CD4-positive, alpha-beta T cell treated with Interleukin-6 at 100 ng/mL for 8 hours (primary cell): ENCODE data around the gene CFAP65.

Experiments used
- DNase-seq: peaks from one replicate; pipeline ENCODE4 v3.0.0-alpha.2; 2020; ENCODE audit warnings: mixed read lengths, low spot score

CFAP65 gene

DNA sequence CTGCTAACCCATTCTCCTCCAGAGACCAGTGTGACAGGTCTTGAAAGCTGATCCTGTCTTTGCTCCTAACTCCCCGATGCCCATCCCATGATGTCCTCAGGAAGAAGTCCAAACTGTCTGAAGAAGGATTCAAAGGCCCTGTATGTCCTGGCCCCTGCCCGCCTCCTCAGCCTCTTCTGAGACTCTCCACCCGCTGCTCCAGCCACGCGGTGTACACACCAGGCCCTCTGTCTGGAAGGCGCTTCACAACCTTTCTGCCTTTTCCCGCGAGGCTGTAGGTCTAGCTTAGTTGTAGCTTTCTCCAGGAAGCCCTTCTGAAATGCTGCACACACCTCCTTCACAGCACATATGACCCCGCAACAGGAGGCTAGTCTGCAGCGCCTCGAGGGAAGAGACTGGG is 24.6 kb downstream of the CFAP65 start:
- DNase-seq, result no peak

DNA sequence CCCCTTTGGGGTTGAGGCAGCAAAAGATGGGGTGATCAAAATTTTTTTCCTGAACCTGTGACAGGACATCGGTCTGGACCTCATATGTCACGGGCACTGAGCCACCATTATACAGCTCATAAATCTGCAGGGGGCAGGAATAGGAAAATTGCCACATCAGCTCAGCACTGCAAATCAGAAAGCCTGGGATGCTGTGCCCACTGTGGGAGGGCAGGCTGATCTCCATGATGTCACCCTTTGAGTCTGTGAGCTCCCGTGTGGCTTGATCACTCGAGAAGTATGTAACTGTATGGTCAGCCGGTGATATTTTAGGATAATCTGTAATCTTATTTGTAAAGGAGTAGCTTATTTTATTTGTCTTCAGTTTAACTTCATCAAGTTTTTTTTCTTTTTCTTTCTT is 30.4 kb downstream of the CFAP65 start:
- DNase-seq, result no peak

DNA sequence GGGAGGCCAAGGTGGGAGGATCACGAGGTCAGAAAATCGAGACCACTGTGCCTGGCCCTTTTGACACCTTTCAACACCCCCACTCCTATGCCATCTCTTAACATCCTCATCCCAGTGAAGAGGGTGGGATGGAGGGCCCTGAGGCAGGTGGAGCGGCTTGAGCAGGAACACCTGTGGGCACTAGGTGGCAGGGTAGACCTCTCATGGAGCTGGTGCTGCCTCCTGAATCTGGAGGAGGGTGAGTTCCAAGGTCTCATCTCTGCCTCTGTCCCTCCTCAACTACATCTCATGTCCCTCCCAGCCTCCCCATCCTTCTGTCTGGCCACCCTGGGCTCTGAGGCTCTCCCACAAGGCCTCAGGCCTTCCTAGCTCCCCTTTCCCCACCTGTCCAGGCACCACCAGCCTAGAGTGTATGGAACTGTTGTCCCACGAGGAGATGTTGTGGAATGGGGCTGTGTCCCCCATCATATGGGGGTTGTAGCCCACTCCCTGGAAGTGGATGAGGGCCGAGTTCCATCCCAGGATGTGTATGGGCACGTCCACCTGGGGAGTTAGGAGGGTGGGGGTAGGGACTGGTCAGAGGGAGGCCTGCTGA is 31.1 kb downstream of the CFAP65 start:
- no peak for DNase-seq

DNA sequence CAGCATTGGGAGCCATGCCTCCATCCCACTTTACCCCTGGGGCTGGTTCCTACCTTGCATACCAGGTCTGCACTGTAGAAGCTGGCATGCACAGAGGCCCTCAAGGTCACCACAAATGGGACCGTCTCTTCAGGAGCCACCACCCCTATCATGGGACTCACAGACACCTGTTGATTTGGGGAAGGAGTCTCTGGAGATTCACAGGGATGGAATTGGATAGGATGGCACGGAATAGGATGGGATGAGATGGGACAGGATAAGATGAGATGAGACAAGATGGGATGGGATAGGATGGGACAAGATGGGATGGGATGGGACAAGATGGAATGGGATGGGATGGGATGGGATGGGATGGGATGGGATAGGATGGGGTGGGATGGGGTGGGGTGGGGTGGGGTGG is 32.0 kb downstream of the CFAP65 start:
- no peak for DNase-seq

DNA sequence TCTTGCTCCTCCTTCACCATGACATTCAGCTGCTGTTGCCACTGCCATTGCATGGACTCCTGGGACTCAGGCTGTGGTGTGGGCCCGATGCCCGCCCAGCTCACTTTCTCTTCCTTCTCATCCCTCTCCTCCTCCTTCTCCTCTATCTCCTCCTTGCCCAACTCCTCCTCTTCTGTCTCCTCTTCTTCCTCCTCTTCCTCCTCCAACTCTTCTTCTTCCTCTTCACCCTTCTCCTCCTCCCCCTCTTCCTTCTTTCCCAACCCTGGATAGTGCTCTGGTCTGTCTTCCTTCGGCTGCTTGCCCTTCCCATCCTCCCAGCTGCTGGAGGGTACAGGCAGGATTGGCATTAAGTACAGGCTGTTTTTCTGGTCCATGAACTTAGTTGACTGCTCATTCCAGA is 37.3 kb downstream of the CFAP65 start:
- DNase-seq, result no peak

DNA sequence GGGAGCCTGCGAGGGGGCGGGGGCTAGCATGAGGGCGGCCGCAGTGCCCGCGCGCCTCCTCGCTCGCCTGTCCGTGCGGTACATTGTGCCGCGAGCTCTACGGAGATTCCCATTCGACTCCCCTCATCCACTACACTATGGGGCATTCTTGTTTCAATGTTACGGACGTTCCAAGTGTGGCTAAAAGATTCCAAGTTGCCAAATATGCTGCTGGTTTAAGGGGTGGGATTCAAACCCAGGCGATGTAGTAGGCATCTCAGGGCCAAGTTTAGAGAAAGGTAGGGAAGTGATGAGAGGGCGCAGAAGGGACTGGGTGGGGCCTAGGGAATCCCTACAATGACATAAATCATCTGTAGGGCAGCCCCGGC is 38.1 kb downstream of the CFAP65 start:
- no peak for DNase-seq

DNA sequence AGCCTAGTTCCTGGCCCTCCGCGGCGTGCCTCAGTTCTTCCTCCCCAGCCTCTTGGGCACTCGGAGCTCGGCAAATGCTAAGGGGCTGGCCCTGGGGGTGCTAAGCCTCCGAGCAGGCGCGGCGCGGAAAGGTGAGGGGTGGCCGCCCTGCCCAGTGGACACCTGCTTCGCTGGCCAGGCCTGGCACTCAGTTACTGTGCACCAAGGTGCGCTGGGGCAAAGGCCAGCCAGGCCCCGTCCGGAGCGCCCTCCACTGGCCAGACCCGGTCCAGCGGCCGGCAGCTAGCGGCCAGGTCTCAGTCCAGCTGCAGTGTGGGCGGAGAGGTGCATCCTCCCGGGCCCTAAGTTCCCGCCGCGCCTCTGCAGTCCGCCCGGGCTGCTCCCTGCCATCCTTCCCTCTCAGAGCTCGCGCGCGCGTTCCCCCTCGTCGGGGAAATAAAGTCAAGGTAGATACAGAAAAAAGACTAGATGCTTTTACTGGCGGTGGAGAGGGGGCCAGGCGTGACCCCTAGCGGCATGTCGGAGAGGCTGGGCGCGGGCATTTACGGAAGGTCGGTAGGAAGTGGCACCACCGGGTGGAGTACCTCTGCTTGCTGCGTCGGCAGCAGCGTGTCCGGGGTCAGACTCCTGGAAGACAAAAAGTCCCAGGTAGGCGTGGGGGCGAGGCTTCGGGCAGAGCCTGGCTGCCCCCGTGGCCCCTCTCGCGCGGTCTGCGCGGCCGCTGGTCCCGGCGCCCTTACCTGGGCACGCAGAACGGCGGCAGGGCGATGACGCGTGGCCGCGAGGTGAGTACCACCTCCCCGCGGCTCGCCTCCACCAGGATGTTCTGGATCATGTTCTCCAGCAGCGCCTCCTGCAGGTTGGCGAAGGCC is 38.7 kb downstream of the CFAP65 start:
- DNase-seq, result peak; percentile 14

DNA sequence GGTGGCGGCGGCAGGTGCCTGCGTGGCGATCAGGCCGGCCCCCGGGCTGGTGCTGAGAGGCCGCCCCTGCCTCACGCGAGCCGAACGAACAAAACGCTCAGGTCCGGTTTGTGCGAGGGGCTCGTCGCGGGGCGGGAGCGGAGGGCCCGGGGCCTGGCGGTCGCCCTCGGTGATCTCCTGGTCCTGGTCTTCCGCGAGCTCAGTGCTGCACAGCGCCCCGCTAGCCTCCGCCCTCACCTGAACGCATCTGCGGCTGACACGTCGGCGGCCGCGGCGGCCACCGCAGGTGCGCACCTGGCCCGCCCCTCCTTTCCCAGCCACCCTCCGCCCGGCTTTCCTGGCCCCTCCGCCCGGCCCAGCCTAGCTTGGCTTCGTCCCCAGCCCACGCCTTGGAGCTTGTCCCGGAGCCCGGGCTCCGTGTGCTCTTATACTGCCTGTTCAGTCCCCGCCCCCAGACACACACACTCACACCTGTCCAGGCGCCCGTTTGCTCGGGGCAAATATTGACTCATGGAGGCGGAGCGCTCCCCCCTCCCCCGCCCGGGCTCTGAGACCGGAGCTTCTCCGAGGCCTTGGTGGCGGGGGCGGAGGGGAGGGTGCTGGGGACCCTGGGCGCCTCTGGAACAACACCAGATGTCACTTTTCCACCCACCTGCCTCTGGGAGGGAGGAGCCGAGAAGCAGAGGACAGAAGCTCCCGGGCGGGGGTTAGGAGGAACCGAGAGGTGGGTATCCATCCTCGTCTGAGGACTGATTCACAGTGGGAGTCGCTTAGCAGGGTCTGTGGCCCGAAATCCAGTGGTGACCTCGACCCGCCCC is 39.5 kb downstream of the CFAP65 start:
- no peak for DNase-seq

DNA sequence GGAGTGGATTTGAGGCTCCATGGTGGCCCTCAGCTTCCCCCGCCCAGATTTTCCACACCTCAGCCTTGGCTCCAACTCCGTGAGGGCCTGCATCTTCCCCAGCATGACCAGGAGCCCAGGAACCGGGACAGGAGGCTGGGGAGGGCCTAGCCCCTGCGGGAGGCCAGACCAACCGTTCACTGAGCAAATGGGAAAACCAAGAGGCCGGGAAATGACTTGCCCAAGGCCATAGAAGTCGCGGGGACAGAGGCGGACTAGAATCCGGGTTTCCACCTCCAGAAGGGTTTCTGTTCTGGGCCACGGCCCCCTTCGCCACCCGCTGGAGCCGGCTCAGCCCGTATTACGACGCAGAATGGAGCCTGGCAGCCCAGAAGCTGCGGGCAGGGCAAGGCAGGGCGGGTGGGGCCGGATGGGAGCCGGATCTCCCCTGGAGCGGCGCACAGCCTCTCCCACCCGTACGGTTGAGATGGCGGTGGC is 40.2 kb downstream of the CFAP65 start:
- no peak for DNase-seq

DNA sequence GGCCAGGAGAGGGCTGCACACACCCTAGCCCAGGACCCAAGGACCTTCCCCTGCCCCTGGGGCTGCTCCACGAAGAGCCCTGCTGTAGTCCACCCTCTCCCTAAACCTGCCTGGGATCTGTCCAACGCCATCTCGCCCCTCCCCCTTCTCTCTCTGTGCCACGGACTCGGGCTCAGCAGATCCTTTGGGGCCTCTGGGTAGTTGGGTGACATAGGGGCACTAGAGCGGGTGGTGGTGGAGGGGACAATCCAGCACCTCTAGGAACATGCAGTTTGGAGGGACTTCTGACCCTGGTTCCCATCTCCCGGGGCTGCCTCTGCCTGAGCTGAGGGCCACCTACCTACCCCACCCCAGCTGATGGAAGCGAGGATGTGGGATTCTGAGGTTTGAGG is 40.8 kb downstream of the CFAP65 start:
- no peak for DNase-seq

DNA sequence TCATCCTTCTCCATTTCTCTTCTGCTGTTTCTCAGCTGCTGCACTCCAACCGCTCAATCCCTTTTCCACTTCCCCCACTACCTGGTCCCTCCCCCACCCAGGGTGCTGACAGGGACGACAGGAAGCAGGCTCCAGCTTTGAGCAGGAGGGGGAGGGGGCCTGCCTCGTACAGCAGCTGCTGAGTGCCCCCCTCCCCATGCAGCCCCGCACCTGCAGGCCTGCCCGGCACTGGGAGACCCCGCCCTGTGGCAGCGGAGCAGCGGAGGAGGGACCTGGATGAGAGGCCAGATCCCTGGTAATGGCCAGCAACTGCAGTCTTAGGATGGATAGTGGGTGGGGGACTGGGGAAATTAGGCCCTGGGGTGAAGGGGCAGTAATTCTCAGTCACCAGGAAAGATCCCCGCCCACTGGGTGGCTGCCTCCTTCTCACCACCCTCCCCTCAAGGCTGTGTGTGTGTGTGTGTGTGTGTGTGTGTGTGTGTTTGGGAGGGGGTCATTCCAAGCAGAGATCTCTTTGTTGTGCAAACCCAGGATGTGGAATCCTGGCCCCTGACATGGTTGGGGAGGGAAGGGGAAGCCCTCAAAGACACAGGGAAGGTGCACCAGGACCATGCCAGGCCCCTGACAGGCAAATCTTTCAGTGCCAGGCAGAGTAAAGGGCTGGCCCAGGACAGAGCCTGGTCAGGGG is 41.3 kb downstream of the CFAP65 start:
- no peak for DNase-seq

DNA sequence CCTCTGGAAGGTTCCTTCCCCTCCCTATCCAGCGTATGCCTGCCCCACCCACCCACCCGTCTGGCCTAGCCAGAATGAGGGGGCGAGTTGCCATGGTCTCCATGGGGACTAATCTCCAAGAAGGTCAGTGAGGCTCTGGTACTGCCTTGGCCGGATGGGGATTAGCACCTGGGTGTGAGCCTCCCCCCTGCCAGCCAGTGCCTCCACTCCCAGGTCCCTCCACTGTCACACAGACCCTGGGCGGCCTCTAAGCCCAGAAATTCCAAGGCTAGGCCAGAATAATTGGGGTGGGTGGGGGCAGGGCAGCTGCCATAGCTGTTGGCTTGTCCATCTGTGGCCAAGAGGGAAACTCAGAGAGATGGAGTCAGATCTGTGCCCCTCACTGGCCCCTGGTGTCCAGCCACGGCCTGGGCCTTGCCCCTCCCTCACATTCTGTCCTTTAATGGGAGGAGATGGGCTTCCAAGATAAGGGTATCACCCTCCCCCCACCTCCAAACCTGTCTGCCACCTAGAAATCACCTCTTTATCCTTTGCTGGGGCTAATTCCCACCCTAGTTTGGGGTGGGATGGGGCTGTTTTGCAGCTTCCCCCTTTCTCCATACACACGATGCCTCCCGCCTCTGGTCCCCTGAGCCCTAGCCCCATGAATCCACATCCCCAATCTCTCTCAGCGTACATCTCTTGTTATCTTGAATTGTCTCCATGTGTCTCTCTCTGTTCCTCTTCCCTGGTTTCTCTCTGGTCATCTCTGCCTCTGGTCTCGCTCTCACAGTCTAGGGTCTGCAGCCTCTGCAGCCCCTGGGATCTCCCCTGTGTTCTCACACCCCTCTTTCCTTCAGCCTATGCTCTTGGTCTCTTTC is 42.1 kb downstream of the CFAP65 start:
- DNase-seq, result no peak

DNA sequence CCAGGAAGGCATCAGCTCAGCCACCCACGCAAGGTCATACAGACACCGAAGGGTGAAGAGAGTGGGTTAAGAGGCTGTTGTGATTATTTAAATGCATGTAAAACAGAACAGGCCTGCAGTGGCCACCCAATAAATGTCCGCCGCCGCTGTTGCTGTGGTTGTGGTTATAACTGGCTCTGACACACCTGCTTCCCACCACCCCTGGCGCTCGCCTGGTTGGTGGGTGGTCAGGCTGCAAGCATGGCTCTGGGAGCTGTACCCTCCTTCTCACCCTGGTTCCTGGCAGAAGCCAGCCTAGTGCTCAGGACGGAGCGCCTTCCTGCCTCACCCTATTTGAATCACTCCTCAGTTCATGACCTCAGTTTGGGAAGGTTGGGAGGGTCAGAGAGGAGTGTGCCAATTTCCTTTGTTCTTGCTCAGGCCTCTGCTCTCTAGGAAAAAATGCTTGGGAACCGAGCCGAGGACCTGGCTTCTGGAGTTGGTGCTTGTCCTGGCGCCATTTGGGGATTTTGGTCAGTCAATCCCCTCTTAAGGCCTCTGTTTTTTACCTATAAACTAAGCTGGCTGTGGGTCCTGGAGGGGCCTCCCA is 42.8 kb downstream of the CFAP65 start:
- no peak for DNase-seq

DNA sequence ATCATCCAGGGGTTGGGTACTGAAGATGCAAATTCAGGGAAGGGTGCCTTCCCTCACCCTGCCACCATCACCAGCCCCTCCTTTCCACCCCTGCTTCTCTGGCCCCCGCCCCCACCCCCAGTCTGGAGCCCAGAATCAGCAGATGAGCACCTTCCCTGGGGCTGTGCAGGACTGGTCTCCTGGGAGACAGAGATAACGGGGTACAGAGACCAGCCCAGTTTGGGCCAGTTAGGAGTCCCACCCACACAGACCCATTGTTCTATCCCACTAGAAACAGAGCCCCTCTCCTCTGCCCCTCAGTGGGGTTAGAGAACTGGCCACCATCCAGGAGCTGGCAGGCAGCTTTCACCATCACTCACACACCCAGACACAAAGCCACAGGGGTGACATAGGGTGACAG is 43.6 kb downstream of the CFAP65 start:
- DNase-seq, result no peak

DNA sequence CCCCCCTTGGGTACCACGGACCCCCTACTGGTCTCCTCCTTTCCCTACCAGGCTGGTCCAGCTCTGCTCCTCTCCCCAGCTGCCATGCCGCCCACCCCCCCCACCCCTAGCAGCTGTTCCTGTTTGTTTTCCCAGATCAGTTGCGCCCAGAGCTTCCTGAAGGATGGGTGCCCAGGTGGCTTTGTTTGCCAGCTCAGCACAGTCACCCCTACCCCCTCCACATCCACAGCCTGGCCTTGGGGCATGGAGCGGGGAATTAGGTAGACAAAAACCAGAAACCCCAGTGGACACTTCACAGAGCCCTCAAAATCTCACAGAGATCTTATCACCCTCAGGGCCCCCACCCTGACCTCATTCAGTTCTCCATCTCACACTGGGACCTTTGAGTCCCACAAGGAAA is 44.4 kb downstream of the CFAP65 start:
- no peak for DNase-seq

DNA sequence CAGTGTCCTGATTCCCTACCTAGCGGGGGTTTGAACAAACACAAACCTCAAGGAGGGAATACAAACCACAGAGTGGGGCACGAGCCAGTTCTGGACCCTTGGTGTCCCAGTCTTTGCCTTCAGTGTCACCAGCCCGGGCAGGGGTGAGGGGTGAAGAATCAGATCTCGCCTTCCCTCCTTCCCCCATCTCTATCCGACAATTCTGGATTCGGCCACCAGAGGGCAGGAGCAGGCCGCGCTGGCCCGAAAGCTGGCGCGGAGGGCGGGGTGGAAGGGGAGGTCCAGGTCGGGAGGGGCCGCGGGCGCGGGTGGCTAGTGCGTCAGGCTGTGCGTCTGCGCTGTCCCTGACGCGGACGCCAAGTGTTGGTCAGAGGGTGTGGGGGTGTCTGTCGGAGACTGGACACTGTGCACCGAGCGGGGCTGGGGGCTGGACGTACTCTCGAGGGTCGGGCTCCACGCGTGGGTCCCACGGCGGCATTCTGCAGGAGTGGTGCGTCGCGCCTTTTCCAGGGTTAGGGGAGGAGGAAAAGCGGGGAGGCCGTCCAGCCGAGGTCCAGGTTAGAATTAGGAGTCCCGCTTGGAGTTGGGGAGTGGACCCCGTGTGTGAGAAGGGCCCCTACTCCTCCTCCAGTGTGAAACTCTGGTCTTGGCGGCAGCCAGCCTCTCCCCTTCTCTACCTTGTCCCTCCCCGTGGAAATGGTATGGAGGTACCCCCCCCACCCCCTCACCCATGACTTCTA is 45.2 kb downstream of the CFAP65 start:
- peak; percentile 55 for DNase-seq

DNA sequence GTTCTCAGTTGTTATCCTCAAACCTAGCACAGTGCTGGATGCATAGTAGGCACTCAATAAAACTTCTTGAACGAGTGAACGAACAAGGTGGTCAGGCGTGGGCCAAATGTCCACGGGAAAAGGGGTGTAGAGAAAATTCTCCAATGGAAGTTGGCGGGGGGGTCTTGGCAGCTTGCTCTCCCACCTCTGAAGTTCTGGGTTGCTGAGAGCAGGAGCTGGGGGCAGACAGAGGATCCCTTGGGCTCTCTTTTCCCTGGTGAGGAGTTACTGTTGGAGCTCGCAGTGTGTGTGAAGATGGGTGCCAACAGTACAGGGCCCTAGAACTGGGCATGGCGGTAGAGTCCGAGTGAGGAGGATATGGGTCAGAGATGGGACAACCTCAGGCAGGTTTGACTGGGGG is 45.8 kb downstream of the CFAP65 start:
- no peak for DNase-seq

DNA sequence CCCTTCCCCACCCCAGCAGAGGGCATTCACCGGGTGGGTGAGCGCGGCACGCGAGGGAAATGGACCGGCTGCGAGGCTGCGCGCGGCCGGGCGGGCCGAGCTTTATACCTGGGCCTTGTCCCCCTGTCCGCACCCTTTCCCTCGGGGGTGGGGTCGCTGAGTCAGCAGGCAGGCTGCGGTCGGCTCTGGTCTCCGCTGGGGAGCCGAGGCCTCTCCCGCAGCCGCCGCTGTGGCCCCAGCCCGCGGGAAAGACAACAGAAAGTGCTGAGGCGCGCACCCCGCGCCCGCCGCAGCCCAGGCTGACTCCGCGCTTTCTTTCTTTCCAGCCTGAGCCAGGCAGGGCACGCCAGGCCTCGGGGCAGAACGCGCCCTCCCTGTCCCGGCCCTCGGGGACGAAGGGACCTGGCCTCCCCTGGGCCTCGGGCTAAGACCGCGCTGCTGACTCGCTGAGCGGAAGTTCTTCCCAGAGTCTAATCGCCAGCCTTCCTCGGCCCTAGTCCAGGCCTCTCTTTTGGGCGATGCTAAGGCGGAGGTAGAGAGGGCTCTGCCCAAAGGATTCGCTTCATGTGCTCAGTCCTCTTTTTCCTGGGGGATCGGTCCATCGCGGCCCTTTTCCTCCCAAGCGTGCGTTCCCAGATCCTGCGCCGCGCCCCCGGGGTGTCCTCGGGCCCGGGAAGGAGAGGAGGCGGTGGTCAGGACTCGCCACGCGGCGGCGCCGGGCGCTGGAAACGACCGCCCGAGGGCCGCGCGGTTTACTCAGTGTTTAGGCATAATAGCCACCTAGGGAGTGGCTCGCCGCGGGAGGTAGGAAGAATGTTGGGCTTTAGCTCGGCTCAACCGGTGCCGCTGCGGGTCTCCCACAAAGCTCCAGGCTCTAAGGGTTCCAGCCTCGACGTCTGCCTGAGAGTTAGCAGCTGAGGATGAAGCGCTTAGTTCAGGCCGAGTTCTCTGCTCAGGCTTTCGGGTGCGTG is 47.7 kb downstream of the CFAP65 start, which contains the start of gene CRYBA2:
Gene CRYBA2, minus strand, starts transcription at position 78 of the 971 bp plus-strand sequence. CDS start 246 bp downstream, outside the sequence.
- no peak for DNase-seq
